HG02852 (cell line): Measurements from ENCODE around the gene CALM1.
A peak's percentile ranks its signal among the peaks of the same experiment; 100 is the strongest.

Experiments used
- ATAC-seq: cut with Tn5 transposase; IDR thresholded peaks from one replicate; pipeline ENCODE4 v1.9.1; 2021; ENCODE audit warnings: mild to moderate bottlenecking, moderate library complexity; ENCODE audit not compliant: unreplicated experiment

Gene CALM1

DNA sequence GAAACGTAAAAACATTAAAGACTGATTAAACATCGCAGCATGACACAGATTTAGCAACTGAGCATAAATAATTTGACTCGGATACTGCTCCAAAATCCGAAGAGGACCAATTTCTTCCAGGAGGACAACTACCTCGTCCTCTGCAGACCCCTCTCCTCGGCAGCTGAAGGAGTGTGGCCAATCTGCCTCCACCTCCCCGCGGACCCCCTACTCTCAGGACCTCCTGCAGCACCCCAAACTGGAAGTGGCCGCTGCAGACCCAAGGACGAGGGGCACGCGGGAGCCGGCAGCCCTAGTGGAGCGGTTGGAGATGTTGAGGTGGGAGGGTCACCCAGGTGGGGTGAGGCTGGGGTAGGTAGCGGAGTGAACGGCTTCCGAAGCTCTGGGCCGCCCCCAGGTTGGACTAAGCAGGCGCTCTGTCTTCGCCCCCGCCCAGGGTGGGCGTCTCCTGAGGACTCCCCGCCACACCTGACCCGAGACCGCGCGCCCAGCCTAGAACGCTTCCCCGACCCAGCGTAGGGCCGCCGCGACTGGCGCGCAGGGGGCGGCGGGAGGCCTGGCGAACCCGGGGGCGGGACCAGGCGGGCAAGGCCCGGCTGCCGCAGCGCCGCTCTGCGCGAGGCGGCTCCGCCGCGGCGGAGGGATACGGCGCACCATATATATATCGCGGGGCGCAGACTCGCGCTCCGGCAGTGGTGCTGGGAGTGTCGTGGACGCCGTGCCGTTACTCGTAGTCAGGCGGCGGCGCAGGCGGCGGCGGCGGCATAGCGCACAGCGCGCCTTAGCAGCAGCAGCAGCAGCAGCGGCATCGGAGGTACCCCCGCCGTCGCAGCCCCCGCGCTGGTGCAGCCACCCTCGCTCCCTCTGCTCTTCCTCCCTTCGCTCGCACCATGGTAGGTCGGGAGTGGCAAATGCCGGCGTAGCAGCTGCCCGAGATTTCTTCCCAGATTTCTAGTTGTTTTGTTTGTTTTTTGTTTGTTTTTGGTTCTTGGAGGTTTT, at the start of gene CALM1:
Gene CALM1 (plus strand): TSS at position 689 of the 999 bp plus-strand sequence. CDS start 202 bp downstream, at position 891.
- peak; percentile 61 for ATAC-seq

DNA sequence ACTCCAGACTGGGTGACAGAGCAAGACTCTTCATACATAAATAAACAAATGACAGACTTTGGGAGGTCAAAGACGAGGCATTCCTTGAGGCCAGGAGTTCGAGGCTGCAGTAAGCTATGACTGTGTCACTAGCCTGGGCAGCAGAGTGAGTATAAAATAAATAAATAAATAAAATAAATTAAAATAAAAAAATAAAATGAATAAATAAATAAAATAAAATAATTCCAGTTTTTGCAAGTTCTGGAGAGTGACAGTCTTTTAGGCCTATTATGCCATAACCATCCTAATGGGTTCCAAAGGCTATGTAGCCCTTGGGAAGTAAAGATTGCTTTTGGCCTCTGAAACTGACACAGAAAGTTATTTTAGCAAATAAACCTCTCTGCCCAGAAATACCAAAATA, 48.6 kb upstream of the CALM1 start:
- no peak for ATAC-seq

DNA sequence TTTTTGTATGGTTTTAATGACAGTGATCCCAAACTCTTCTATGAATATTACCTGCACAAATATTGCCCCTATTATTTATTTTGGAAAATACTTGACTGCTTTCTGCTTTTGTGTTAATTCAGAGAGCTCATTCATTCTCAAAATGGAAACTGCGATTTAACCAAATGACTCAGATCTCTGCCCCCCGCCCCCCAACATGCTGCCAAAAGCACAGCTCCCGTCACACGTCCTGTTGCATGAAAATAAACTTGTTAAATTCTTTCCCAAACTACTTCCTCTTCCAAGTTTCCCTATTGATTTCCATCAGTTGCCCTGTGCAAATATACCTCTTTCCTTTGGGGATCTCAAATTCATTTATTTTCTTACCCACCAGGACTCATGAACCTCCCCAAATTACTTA, 47.1 kb upstream of the CALM1 start:
- ATAC-seq, result no peak

DNA sequence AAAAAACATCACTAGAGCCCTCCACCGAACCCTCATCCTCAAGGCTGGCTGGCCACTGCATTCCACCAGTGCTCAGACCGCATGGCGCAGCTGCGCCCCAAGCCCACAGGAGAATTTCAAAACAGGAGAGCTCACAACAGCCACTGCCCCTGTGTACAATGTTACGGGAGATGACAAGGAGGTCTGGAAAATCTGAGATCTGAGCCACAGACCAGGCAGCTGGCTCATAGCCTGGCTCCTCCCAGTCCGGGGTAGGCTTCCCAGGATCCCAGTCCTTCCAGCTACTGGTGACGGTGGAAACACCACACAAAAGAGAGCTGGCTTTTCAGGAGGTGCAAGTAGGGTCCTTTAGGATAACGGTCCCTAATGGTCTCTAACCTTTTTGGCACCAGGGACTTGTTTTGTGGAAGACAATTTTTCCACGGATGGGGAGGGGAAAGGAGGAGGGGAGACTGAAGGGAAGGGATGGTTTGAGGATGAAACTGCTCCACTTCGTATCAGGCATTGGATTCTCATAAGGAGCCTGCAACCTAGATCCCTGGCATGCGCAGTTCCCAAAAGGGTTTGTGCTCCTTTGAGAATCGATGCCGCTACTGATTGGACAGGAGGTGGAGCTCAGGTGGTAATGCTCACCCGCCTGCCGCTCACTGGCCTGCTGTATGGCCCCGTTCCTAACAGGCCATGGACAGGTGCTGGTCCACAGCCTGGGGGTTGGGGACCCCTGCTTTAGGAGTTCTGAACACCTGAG, 42.1 kb upstream of the CALM1 start:
- no peak for ATAC-seq

DNA sequence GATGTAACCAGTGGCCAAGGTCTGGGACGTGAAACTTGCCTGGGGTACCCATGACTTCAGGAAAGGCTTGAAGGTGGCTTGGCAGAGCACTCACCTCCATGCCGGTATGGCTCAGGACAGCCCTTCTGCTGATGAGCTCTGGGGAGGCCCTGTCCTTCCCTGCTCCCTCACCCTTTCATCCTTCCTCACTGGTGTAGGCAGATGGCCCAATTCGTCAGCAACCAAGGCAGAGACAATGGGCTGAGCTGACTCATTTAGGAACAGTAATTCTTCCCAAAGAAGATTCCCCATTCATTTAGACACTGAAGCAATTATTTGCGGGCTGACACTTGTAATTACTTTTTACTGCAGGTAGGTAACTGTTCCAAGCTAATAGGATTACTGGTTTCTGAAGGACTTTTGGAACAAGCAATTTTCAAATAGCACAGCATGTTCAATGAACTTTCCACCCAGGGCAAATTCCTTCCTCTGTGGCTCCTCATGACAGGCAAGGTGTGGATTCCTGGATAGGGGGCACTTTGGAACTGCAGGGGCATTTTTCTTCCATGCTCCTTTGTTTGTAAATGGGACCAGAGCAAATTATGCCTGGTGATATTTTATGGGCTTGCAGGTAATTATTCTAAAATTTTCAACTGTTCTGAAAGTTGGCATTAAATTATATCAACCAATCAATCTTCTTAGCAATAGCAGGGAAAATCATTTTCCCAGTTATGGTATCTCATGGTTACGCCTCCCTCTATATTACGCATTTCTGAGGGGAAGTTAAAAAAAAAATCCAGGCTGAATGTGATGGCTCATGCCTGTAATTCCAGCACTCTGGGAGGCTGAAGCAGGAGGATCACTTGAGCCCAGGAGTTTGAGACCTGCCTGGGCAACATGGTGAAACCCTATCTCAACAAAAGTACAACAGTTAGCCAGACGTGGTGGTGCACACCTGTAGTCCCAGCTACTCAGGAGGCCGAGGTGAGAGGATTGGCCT, 41.0 kb upstream of the CALM1 start:
- ATAC-seq, result no peak

DNA sequence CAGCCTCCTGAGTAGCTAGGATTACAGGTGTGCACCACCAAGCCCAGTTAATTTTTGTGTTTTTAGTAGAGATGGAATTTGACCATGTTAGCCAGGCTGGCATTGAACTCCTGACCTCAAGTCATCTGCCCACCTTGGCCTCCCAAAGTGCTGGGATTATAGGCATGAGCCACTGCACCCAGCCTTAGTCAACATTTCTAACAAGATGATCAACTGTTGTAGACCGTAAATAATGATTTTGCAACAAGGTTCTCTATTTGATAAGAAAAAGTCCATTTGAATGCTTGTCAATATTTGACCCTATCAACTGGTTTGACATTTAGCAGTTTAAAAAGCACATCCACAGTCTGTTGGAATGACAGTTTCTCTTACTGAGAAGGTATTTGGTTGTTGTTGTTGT, 39.9 kb upstream of the CALM1 start:
- no peak for ATAC-seq

DNA sequence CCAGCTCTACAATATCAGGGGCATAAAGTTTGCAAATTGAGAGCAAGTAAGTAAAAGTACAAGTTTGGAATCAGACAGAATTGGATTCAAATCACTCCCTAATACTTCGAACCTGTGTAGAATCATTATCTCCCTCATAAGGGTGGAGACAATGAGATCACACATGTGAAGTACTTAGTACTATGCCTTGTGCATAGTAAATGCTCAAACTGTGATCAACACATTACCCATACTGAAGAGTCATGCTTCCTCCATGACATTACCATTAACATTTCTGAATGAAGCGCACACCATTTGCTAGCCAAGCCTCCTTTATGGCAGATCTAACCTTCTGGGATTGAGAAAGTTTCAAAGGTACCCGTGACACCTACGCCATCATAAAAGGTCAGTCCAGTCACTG, 38.5 kb upstream of the CALM1 start:
- ATAC-seq, result no peak

DNA sequence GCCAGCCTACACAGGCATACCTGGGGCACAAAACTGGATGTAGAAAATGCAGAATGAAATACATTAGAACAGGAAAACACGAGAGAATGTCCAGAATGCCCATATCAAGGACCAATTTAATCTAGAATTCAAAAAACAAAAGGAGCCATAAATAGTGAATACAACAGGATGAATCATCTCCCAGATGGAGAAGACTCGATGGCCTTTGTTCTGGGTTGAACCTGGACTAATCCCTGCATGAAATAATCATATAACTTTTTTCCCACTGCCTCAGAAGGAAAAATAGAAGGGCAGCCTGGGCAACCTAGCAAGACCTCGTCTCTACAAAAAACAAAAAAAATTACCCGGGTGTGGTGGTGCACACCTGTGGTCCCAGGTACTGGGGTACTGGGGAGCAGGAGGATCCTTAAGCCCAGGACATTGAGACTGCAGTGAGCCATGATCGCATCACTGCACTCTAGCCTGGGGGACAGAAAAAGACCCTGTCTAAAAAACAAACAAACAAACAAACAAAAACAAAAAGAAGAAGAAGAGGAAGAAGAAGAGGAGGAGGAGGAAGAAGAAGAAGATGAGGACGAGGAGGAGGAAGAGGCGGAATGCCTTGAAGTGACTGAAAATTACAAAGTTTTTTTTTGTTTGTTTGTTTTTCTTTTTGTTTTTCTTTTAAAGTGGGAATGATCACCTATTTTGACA, 34.8 kb upstream of the CALM1 start:
- no peak for ATAC-seq

DNA sequence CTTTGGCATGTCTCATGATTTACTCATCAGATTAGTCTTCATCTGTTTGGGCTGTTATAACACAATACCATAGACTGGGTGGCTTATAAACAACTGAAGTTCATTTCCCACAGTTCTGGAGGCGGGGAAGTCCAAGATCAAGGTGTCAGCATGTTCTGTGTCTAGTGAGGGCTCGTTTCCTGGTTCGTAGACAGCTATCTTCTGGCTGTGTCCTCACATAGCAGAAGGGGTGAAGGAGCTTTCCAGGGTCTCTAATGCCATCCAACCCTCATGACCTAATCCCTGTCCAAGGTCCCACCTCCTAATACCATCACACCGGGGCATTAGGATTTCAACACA, 34.3 kb upstream of the CALM1 start:
- ATAC-seq, result no peak

DNA sequence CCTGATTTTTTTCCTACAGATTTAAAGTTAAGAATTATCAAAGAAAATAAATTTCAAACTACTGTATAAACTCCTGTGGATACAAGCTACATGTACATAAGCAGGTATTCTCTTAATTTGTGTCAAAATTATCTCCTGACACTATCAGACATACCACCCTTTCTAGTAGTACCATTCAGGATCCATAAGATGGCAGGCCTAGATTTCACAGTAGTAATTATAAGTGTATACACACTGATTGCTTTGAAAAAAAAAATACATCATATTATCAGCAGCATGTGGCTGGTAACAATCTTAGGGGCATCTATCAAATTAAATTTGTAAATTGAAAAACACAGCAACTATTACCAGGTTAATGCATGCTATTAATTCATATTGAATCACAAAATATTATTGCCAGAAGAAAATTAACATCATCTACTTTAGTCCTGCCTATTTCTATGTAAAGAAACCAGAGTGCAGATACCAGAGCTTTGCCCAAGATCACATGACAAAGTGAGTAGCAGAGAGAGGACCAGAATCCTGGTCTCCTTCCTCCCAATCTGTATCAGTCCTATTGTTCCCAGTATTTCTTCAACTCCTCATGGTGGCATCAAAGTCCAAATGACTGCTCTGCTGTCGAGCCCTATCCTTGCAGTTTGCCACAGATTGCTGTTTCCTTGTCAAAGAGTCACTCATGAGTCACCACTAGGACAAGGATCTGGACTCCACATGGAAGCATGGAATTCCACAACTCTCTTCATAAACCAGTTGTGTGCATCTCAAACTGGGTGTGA, 27.7 kb upstream of the CALM1 start:
- no peak for ATAC-seq

DNA sequence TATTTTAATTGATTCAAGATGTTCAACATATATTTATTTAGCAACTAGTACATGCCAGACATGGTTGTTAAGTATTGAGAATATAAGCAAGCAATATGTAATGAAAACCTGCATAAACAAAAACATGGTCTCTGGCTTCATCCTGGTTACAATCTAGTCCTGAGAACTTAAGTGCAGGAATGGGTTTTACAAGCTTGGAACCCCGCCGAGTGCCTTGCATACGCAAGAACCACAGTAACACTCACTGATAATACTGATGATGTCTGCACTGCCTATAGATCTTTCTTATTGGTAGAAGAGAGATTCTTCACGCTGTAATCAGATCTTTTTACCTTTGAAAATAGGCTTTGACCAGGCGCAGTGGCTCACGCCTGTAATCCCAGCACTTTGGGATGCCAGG, 22.9 kb upstream of the CALM1 start:
- ATAC-seq, result no peak

DNA sequence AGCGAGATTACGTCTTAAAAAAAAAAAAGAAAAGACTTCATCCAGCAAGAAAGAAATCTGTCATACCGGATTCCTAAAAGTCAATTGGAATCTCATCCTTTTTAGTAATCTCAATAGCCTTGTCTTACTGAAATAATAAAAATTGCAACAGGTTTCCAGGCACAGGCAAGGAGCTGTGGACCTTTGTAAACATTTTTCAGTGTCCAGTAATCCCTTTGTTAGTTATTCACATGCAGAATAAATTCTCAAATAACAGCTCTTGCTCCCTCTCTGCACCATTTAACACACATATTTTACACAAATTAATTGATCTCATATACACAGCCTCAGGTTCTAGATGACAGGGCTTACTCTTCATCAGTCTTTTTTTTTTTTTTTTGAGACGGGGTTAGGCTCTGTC, 22.0 kb upstream of the CALM1 start:
- no peak for ATAC-seq

DNA sequence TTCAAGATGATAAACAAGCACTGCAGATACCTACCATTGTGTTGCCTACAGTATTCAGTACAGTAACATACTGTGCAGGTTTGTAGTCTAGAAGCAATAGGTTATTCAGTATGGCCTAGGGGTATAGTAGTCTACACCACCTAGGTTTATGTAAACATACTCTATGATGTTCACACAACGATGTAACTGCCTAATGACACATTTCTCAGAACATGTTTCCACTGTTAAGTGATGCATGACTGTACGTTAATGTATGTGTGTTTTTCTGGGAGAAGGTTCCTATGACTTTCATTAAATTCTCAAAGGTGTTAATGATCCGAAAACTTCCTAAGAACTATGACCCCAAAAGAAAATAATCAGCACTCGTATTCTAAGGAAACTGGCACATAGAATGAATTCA, 20.9 kb upstream of the CALM1 start:
- no peak for ATAC-seq

DNA sequence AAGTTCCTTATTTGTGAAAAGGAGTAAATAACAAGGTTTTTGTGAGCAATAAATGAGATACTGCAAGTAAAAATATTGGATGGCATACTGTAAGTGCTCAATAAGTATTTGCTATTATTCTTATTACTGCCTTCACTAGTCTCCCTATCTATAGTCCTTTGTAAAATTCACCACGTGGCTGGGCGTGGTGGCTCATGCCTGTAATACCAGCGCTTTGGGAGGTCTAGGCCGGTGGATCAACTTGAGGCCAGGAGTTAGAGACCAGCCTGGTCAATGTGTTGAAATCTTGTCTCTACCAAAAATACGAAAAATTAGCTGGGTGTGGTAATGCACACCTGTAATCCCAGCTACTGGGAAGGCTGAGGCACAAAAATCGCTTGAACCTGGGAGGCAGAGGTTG, 18.6 kb upstream of the CALM1 start:
- ATAC-seq, result no peak

DNA sequence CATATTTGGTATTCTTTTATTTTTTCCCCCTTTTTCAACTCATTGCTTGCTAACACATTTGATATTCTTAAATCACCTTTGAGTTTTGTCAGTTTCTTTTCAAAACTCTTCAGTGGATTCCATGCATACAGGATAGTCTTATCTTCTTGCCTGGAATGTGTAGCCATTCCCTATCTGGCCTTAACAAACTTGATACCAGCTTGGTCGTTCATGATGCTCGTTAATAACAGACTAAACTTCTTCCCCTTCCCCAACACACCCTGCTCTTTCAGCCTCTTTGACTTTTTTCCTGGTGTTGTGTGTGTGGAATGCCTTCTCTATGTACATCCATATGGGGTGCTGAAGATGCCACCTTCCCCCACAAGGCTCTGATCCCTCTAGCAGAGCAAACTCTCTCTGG, 17.7 kb upstream of the CALM1 start:
- no peak for ATAC-seq

DNA sequence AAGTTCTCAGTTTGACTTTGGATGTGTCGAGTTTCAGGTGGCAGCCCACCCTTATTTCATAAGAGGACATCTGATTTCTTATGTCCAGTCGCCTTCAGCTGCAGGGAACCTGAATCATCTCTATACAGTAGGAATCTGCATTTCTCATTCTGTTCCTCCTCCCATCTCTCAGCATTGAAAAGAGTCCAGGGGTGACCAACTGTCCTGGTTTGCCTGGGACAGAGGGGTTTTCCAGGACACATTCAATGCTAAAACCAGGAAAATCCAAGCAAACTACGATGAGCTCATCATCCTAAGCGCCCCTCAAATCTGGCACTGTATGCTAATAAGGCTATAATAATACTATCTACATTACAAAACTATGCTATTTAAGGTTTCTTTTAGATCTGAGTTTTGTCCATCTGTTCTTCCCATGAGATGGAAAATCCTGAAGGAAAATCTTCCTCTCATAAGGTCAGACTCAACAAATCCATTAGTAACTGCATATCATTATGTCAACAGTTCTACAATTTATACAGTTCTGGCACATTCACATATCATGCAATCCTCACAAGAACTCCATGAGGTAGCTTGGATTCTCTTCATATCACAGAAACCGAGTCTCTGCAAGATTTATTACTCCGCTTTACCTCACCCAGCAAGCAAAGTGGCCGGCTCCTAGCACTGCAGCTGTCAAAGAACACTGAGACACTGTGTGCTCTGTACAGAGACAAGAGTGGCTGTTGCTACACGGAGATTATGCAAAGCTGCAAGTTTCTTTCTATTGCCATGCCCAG, 15.6 kb upstream of the CALM1 start:
- ATAC-seq, result no peak

DNA sequence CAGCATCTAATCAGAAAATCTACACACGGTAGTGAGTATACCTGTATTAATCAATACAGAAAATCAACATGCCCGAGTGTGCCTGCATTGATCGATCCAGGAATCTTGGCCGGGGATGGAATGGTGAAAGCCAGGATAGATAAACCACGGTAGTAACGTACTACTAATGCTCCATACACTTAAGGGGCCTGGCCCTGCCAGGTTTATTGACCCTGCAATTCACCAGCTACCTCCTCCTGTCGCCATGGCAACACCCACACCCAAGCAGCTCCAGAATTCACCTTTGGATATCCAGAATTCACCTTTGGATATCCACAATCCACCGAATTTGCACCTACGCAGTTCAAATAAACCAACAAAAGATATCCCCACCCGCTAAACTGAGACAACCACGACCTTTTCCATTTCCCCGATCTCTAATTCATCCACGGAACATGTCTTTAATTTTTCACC, 14.8 kb upstream of the CALM1 start:
- no peak for ATAC-seq

DNA sequence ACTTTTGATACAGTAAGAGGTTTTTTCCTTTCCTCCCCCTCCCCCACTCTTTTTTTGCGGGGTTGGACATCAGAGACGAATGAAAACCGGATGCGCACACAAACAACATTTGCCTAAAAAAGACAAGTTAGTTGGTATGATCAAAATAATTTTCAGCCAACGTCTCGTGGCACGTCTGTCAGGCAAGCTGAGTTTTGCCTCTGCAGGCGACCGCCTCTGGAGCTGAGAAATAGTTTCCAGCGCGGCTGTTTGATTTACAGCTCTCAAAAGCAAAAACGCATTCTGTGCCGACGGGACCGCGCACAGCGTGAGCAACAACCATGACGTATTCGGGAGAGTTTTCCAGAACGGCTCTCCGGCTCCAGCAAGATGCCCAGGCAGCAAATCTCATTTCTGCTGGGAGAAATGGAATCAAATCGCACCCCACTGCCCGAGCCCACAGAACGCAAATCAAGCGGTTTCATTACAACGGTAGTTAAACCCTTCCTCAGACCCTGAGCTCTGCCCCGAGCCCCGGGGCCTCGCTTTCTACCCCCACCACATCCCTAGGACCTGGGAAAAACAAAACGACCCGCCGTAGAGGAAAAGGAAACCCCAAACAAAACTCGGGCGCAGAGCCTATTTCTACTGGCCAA, 14.2 kb upstream of the CALM1 start:
- peak; percentile 0 for ATAC-seq
